Dedifferentiated amniotic fluid mesenchymal stem cell (primary cell): ENCODE measurements around the gene RLN1.
"Not testable (repeated sequence)": the region's sequence is repeated elsewhere in the genome, so short reads cannot be mapped to it uniquely, and the experiment has no call there.

ENCODE experiments used
- DNase-seq: peaks from one replicate; pipeline ENCODE4 v3.0.0-alpha.2; 2016; ENCODE audit errors: extremely low spot score

Gene RLN1

DNA sequence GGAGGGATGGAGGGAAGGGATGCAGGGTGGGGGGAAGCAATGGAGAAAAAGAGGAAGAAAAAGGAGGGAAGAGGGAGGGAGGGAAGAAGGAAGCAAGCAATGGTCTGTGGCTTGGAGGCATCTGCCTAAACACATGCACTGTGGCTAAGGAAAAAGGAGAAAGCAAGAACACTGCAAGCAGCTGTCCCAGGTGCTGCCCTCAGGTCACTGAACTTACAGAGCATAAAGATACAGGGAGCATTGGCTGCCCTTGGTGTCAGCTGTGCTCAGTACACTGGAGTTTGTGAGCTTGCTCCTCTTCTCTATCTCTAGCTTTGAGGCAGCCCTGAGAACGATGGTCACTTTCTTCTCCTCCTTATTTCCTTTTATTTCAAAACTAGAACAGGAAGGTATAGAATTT lies 18.1 kb downstream of the RLN1 start:
- not testable (repeated sequence) for DNase-seq

DNA sequence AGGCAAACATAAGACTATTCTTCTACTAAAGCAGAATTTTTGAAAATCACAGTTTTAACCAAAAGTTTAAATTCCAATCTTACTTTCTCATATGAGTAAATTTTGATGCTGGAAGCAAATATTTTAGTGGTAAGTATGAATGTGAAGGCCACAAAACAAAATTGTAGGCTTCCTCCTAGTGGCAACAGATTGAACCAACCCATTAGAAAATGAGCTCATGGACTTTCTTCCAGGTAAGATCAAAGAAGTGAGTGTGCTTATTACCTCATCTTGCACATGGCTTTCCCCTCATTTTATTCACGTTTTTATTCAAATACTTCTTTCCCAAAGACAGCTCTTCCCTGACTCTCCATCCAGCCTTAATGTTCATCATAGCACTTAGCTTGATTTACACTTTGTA lies 18.6 kb downstream of the RLN1 start:
- DNase-seq = no peak

GRCh38 chr9:5316406-5316805 lies 23.3 kb downstream of the RLN1 start:
- not testable (repeated sequence) for DNase-seq

DNA sequence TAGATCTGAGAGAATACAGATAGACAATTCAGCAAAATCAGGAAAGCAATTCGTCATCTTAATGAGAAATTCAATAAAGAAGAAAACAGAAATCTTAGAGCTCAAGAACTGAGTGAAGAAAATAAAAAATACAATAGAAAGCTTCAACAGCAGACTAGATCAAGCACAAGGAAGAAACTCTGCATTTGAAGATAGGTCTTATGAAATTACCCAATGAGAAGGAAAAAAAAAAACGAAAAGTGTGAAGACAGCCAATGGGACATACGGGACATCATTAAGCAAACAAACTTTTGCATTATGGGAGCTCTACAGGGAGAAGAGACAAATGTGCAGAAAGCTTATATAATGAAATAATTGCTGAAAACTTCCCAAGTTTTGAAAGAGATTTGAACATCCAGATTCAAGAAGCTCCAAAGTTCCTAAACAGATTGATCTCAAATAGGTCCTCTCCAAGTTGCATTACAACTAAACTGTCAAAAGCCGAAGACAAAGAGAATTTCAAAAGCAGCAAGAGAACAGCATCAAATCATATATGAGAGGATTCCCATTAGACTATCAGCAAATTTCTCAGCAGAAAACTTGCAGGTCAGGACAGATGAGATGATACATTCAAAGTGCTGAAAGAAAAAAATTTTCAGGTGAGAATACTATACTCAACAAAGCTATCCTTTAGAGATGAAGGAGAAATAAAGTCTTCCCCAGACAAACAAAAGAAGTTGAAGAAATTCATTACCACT lies 24.3 kb downstream of the RLN1 start:
- no peak for DNase-seq

GRCh38 chr9:5310851-5311250 lies 28.8 kb downstream of the RLN1 start:
- DNase-seq = no peak

GRCh38 chr9:5305741-5306140 lies 33.9 kb downstream of the RLN1 start:
- no peak for DNase-seq

- not testable (repeated sequence) for DNase-seq
These were observed 35.6 kb downstream of the RLN1 start, which contains the start of gene RLN2 for GRCh38 chr9:5303840-5304795. Gene RLN2 (minus strand): TSS chr9:5304716. CDS start chr9:5304580, 136 bp downstream.

GRCh38 chr9:5301544-5301943 lies 38.1 kb downstream of the RLN1 start:
- no peak for DNase-seq

- DNase-seq = no peak
These were observed 47.5 kb downstream of the RLN1 start for GRCh38 chr9:5292141-5292540.

DNA sequence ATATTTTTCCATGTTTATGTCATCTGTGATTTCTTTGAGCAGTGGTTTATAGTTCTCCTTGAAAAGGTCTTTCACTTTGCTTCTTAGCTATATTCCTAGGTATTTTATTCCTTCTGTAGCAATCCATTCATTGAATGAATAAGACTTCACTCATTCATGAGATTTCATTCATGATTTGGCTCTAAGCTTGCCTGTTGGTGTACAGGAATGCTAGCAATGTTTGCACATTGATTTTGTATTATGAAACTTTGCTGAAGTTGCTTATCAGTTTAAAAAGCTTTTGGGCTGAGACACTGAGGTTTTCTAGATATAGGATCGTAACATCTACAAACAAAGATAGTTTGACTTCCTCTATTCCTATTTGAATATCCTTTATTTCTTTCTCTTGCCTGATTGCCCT lies 51.1 kb downstream of the RLN1 start:
- no peak for DNase-seq

- no peak for DNase-seq
These were observed 53.4 kb downstream of the RLN1 start for GRCh38 chr9:5286262-5286661.
